ENCODE data around the gene SPATA21. TPM values are rescaled to one million over a fixed set of nuclear protein-coding genes. Genes with fewer than 3 reads are reported as not detected.
"Not testable (repeated sequence)": the region's sequence is repeated elsewhere in the genome, so short reads cannot be mapped to it uniquely, and the experiment has no call there.

Gene SPATA21
- total and polyA plus RNA-seq, 7 experiments from 2014 or later = not detected

GRCh38 chr1:16454909-16455308 is 17.7 kb upstream of the SPATA21 start:
- H3K4me3 ChIP-seq (ENCODE audit: low read length); H3K4me3 Mint-ChIP-seq; H3K27me3 Mint-ChIP-seq; H3K27me3 ChIP-seq (ENCODE audit: control insufficient read depth in 2 of 2, insufficient read depth in 2 of 2, low read length in 2 of 2); ATAC-seq; DNase-seq; H3K4me1 ChIP-seq (ENCODE audit: control insufficient read depth in 2 of 2, insufficient read depth in 2 of 2, low read length in 2 of 2); CTCF ChIA-PET; H3K9me3 ChIP-seq (ENCODE audit: control insufficient read depth in 2 of 3, low read length in 3 of 3); H3K9me3 Mint-ChIP-seq; H3K27ac ChIP-seq (ENCODE audit: low read depth, low read length); intact Hi-C loops (cut with micrococcal nuclease); POLR2A ChIA-PET: not testable (repeated sequence)
- H3K36me3 ChIP-seq (ENCODE audit: control insufficient read depth in 2 of 3, insufficient read depth in 3 of 3, low read length in 3 of 3) = peaks cover 15 to 93% (median 21%) of the 10 kb centered on the region in 3 experiments
- H3K4me1 Mint-ChIP-seq = peaks cover 6 to 23% (median 17%) of the 10 kb centered on the region in 7 donors
- H3K36me3 Mint-ChIP-seq = peaks cover 4 to 39% (median 27%) of the 10 kb centered on the region in 5 donors
- peak overlapping the region in 2 of 9 donors; percentile 32 to 38 for H3K27ac Mint-ChIP-seq

GRCh38 chr1:16451841-16452528 is 14.8 kb upstream of the SPATA21 start:
- Mint-ChIP-seq H3K27me3 (no peaks in the 10 kb centered on the region), H3K36me3 (peaks cover 10 to 52% (median 40%) of the 10 kb centered on the region in 5 donors), H3K9me3 (no peaks in the 10 kb centered on the region), H3K27ac (peak overlapping the region in 7 of 9 donors; percentile 8 to 89 (median 59)), H3K4me1 (peaks cover 18 to 51% (median 46%) of the 10 kb centered on the region in 7 donors), H3K4me3 (peak overlapping the region in 1 of 10 donors; percentile 12)
- ATAC-seq (no peak), DNase-seq (no peak)
- H3K4me3 ChIP-seq (ENCODE audit: low read length) = no peak overlapping the region
- no peaks in the 10 kb centered on the region for H3K27me3 ChIP-seq (ENCODE audit: control insufficient read depth in 2 of 2, insufficient read depth in 2 of 2, low read length in 2 of 2)
- ChIA-PET POLR2A (interaction anchor here (1.9 kb wide), 1 partner anchor 11 kb away, joined by 12 read pairs; the partner anchor contains the start of gene NECAP2), CTCF (interaction anchor here (0.7 kb wide), 1 partner anchor 9 kb away, joined by 3 read pairs; no protein-coding TSS in a partner anchor)
- no peak overlapping the region for H3K27ac ChIP-seq (ENCODE audit: low read depth, low read length)
- peaks cover 24 to 95% (median 26%) of the 10 kb centered on the region in 3 experiments for H3K36me3 ChIP-seq (ENCODE audit: control insufficient read depth in 2 of 3, insufficient read depth in 3 of 3, low read length in 3 of 3)
- H3K4me1 ChIP-seq (ENCODE audit: control insufficient read depth in 2 of 2, insufficient read depth in 2 of 2, low read length in 2 of 2) = peaks cover 5 to 10% of the 10 kb centered on the region in 2 donors
- intact Hi-C loops (cut with micrococcal nuclease) = no loop called here
- no peaks in the 10 kb centered on the region for H3K9me3 ChIP-seq (ENCODE audit: control insufficient read depth in 2 of 3, low read length in 3 of 3)

- Histone ChIP-seq H3K4me3 (ENCODE audit: low read length) (no peak overlapping the region), H3K9me3 (ENCODE audit: control insufficient read depth in 2 of 3, low read length in 3 of 3) (no peaks in the 10 kb centered on the region), H3K36me3 (ENCODE audit: control insufficient read depth in 2 of 3, insufficient read depth in 3 of 3, low read length in 3 of 3) (peaks cover 20 to 93% (median 26%) of the 10 kb centered on the region in 3 experiments), H3K4me1 (ENCODE audit: control insufficient read depth in 2 of 2, insufficient read depth in 2 of 2, low read length in 2 of 2) (peaks cover 5 to 14% of the 10 kb centered on the region in 2 donors), H3K27ac (ENCODE audit: low read depth, low read length) (no peak overlapping the region), H3K27me3 (ENCODE audit: control insufficient read depth in 2 of 2, insufficient read depth in 2 of 2, low read length in 2 of 2) (no peaks in the 10 kb centered on the region)
- Mint-ChIP-seq H3K4me1 (peaks cover 18 to 47% (median 46%) of the 10 kb centered on the region in 7 donors), H3K27me3 (no peaks in the 10 kb centered on the region), H3K36me3 (peaks cover 10 to 47% (median 37%) of the 10 kb centered on the region in 5 donors), H3K27ac (peak overlapping the region in 6 of 9 donors; percentile 26 to 68 (median 50)), H3K4me3 (peak overlapping the region in 1 of 10 donors; percentile 6), H3K9me3 (no peaks in the 10 kb centered on the region)
- ATAC-seq = no peak
- DNase-seq = no peak
- intact Hi-C loops (cut with micrococcal nuclease) = no loop called here
- CTCF ChIA-PET = no interaction called here
- POLR2A ChIA-PET = interaction anchor here (1.9 kb wide), 1 partner anchor 10 kb away, joined by 12 read pairs; the partner anchor contains the start of gene NECAP2
Observed at GRCh38 chr1:16450863-16451481, 13.7 kb upstream of the SPATA21 start.

GRCh38 chr1:16449666-16450065 is 12.4 kb upstream of the SPATA21 start:
- H3K4me1 Mint-ChIP-seq = peaks cover 18 to 53% (median 46%) of the 10 kb centered on the region in 7 donors
- ChIA-PET CTCF (no interaction called here), POLR2A (interaction anchor here (0.6 to 1.3 kb wide), 2 partner anchors 9 to 494 kb away, joined by 3 to 4 read pairs; partner anchors contain the start of gene NECAP2)
- no peaks in the 10 kb centered on the region for H3K9me3 Mint-ChIP-seq
- peaks cover 5 to 15% of the 10 kb centered on the region in 2 donors for H3K4me1 ChIP-seq (ENCODE audit: control insufficient read depth in 2 of 2, insufficient read depth in 2 of 2, low read length in 2 of 2)
- peak overlapping the region; percentile 34 for H3K27ac ChIP-seq (ENCODE audit: low read depth, low read length)
- DNase-seq = no peak
- H3K36me3 Mint-ChIP-seq = peaks cover 10 to 46% (median 36%) of the 10 kb centered on the region in 5 donors
- H3K27ac Mint-ChIP-seq = peak overlapping the region in 7 of 9 donors; percentile 10 to 88 (median 54)
- peak overlapping the region in 2 of 10 donors; percentile 23 to 65 for H3K4me3 Mint-ChIP-seq
- H3K9me3 ChIP-seq (ENCODE audit: control insufficient read depth in 2 of 3, low read length in 3 of 3) = no peaks in the 10 kb centered on the region
- no peak for ATAC-seq
- no peaks in the 10 kb centered on the region for H3K27me3 ChIP-seq (ENCODE audit: control insufficient read depth in 2 of 2, insufficient read depth in 2 of 2, low read length in 2 of 2)
- H3K36me3 ChIP-seq (ENCODE audit: control insufficient read depth in 2 of 3, insufficient read depth in 3 of 3, low read length in 3 of 3) = peaks cover 23 to 93% (median 24%) of the 10 kb centered on the region in 3 experiments
- no peaks in the 10 kb centered on the region for H3K27me3 Mint-ChIP-seq
- intact Hi-C loops (cut with micrococcal nuclease) = no loop called here
- no peak overlapping the region for H3K4me3 ChIP-seq (ENCODE audit: low read length)

GRCh38 chr1:16449065-16449464 is 11.8 kb upstream of the SPATA21 start:
- CTCF ChIA-PET = no interaction called here
- Histone ChIP-seq H3K9me3 (ENCODE audit: control insufficient read depth in 2 of 3, low read length in 3 of 3) (no peaks in the 10 kb centered on the region), H3K27ac (ENCODE audit: low read depth, low read length) (peak overlapping the region; percentile 34), H3K4me3 (ENCODE audit: low read length) (no peak overlapping the region), H3K36me3 (ENCODE audit: control insufficient read depth in 2 of 3, insufficient read depth in 3 of 3, low read length in 3 of 3) (peaks cover 23 to 96% (median 26%) of the 10 kb centered on the region in 3 experiments), H3K27me3 (ENCODE audit: control insufficient read depth in 2 of 2, insufficient read depth in 2 of 2, low read length in 2 of 2) (no peaks in the 10 kb centered on the region), H3K4me1 (ENCODE audit: control insufficient read depth in 2 of 2, insufficient read depth in 2 of 2, low read length in 2 of 2) (peaks cover 5 to 18% of the 10 kb centered on the region in 2 donors)
- Mint-ChIP-seq H3K27ac (peak overlapping the region in 6 of 9 donors; percentile 26 to 88 (median 62)), H3K4me1 (peaks cover 18 to 58% (median 51%) of the 10 kb centered on the region in 7 donors), H3K4me3 (peak overlapping the region in 1 of 10 donors; percentile 65), H3K27me3 (no peaks in the 10 kb centered on the region), H3K9me3 (no peaks in the 10 kb centered on the region), H3K36me3 (peaks cover 15 to 51% (median 41%) of the 10 kb centered on the region in 5 donors)
- DNase-seq = no peak
- no peak for ATAC-seq
- intact Hi-C loops (cut with micrococcal nuclease) = no loop called here
- POLR2A ChIA-PET = interaction anchor here (1.3 kb wide), 1 partner anchor 9 kb away, joined by 4 read pairs; the partner anchor contains the start of gene NECAP2

- H3K4me3 Mint-ChIP-seq = peak overlapping the region in 1 of 10 donors; percentile 13
- Histone ChIP-seq H3K36me3 (ENCODE audit: control insufficient read depth in 2 of 3, insufficient read depth in 3 of 3, low read length in 3 of 3) (peaks cover 23 to 97% (median 37%) of the 10 kb centered on the region in 3 experiments), H3K9me3 (ENCODE audit: control insufficient read depth in 2 of 3, low read length in 3 of 3) (no peaks in the 10 kb centered on the region), H3K27me3 (ENCODE audit: control insufficient read depth in 2 of 2, insufficient read depth in 2 of 2, low read length in 2 of 2) (no peaks in the 10 kb centered on the region), H3K4me3 (ENCODE audit: low read length) (no peak overlapping the region), H3K27ac (ENCODE audit: low read depth, low read length) (peak overlapping the region; percentile 34), H3K4me1 (ENCODE audit: control insufficient read depth in 2 of 2, insufficient read depth in 2 of 2, low read length in 2 of 2) (peaks cover 5 to 33% of the 10 kb centered on the region in 2 donors)
- H3K27ac Mint-ChIP-seq = peak overlapping the region in 4 of 9 donors; percentile 46 to 88 (median 63)
- ChIA-PET POLR2A (no interaction called here), CTCF (no interaction called here)
- peaks cover 18 to 58% (median 46%) of the 10 kb centered on the region in 5 donors for H3K36me3 Mint-ChIP-seq
- H3K4me1 Mint-ChIP-seq = peaks cover 27 to 72% (median 57%) of the 10 kb centered on the region in 7 donors
- no peaks in the 10 kb centered on the region for H3K9me3 Mint-ChIP-seq
- no peaks in the 10 kb centered on the region for H3K27me3 Mint-ChIP-seq
- DNase-seq (no peak), ATAC-seq (no peak)
- intact Hi-C loops (cut with micrococcal nuclease) = no loop called here
Observed at GRCh38 chr1:16447641-16448040, 10.4 kb upstream of the SPATA21 start.

Data from naive thymus-derived CD4-positive, alpha-beta T cell (primary cell).